Stimulated activated CD8-positive, alpha-beta memory T cell treated with anti-CD3 and anti-CD28 coated beads, Interleukin-12 subunit alpha, Interleukin-12 subunit beta, amount 100 ng/mL, for 24 hours (primary cell): ENCODE measurements around the gene NSFL1C.
"Not testable (repeated sequence)": the region's sequence is repeated elsewhere in the genome, so short reads cannot be mapped to it uniquely, and the experiment has no call there.

Source experiments
- DNase-seq: peaks from one replicate; pipeline ENCODE4 v3.0.0-alpha.2; 2020; ENCODE audit errors: extremely low read depth

Gene NSFL1C

GRCh38 chr20:1466211-1467081 is at the start of gene NSFL1C:
TSS of gene NSFL1C (minus strand) at chr20:1466849. CDS start at chr20:1466824, 25 bp downstream.
- peak; percentile 88 for DNase-seq

GRCh38 chr20:1513801-1514200 is 47.2 kb upstream of the NSFL1C start:
- no peak for DNase-seq

- DNase-seq: no peak
Measured at GRCh38 chr20:1509237-1509636, 42.6 kb upstream of the NSFL1C start.

- no peak for DNase-seq
Measured at GRCh38 chr20:1508574-1508973, 41.9 kb upstream of the NSFL1C start.

GRCh38 chr20:1507276-1507675 is 40.6 kb upstream of the NSFL1C start:
- DNase-seq: no peak

GRCh38 chr20:1505871-1506270 is 39.2 kb upstream of the NSFL1C start:
- no peak for DNase-seq

GRCh38 chr20:1505361-1505760 is 38.7 kb upstream of the NSFL1C start:
- DNase-seq: no peak

- DNase-seq: peak; percentile 42
Measured at GRCh38 chr20:1503564-1504227, 37.0 kb upstream of the NSFL1C start.

GRCh38 chr20:1500496-1500895 is 33.8 kb upstream of the NSFL1C start:
- no peak for DNase-seq

GRCh38 chr20:1499528-1500420 is 33.1 kb upstream of the NSFL1C start:
- DNase-seq: no peak

- not testable (repeated sequence) for DNase-seq
Measured at GRCh38 chr20:1497371-1497770, 30.7 kb upstream of the NSFL1C start.

- DNase-seq: no peak
Measured at GRCh38 chr20:1496930-1497329, 30.3 kb upstream of the NSFL1C start.

GRCh38 chr20:1494436-1494835 is 27.8 kb upstream of the NSFL1C start:
- no peak for DNase-seq

GRCh38 chr20:1493536-1493935 is 26.9 kb upstream of the NSFL1C start:
- no peak for DNase-seq

- DNase-seq: no peak
Measured at GRCh38 chr20:1491860-1492642, 25.4 kb upstream of the NSFL1C start.

GRCh38 chr20:1491281-1491840 is 24.7 kb upstream of the NSFL1C start, which contains the start of gene SIRPB2:
TSS of gene SIRPB2 (minus strand) at chr20:1491420. CDS start at chr20:1491359, 61 bp downstream.
- no peak for DNase-seq

- no peak for DNase-seq
Measured at GRCh38 chr20:1490643-1491195, 24.1 kb upstream of the NSFL1C start.

- no peak for DNase-seq
Measured at GRCh38 chr20:1489764-1490436, 23.3 kb upstream of the NSFL1C start.

GRCh38 chr20:1489325-1489724 is 22.7 kb upstream of the NSFL1C start:
- no peak for DNase-seq

- DNase-seq: no peak
Measured at GRCh38 chr20:1486566-1486965, 19.9 kb upstream of the NSFL1C start.
